ENCODE measurements around the gene PARD3B.

DNA sequence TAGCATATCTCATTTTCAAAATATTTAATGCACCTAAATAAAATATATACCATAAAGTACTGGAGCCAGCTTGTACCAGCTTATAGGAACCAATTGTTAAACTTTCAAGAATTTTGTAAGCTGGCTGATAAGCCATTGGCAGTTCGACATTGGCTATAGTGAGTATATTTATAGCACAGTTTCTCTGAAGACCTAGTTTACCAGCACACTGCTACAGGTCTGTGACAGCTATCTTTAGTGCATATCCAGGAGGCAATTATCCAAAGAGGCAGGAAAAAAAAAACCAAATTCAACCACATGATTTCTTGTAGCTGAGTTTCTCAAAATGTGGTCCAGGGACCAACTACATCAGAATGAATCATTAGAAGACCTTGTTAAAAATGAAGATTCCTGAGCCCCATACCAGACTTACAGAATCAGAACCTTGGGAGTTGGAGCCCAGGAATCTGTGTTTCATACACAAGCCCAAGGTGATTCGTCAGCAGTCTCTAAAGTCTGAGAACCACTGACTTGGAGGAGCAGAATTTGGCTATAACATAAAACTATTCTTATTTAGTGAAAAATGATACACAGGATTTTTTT, 858.1 kb downstream of the PARD3B start:
- TF ChIP-seq, protein P1, sequence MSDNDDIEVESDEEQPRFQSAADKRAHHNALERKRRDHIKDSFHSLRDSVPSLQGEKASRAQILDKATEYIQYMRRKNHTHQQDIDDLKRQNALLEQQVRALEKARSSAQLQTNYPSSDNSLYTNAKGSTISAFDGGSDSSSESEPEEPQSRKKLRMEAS (IDR thresholded peaks at IDR 0.05; ENCODE audit: low read depth, low read length) = no peak
- TF ChIP-seq, protein P2, sequence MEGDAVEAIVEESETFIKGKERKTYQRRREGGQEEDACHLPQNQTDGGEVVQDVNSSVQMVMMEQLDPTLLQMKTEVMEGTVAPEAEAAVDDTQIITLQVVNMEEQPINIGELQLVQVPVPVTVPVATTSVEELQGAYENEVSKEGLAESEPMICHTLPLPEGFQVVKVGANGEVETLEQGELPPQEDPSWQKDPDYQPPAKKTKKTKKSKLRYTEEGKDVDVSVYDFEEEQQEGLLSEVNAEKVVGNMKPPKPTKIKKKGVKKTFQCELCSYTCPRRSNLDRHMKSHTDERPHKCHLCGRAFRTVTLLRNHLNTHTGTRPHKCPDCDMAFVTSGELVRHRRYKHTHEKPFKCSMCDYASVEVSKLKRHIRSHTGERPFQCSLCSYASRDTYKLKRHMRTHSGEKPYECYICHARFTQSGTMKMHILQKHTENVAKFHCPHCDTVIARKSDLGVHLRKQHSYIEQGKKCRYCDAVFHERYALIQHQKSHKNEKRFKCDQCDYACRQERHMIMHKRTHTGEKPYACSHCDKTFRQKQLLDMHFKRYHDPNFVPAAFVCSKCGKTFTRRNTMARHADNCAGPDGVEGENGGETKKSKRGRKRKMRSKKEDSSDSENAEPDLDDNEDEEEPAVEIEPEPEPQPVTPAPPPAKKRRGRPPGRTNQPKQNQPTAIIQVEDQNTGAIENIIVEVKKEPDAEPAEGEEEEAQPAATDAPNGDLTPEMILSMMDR (IDR thresholded peaks at IDR 0.05; ENCODE audit: low read depth, low read length) = no peak
- no peak for TF ChIP-seq POLR2A (IDR thresholded peaks at IDR 0.05; ENCODE audit: extremely low read depth, insufficient read length)
